SK-N-SH (cell line): ENCODE measurements around the gene FIBP. TPM values are rescaled to one million over a fixed set of nuclear protein-coding genes. Genes with fewer than 3 reads are reported as not detected.
A peak's percentile ranks its signal among the peaks of the same experiment; 100 is the strongest.

ENCODE experiments used
- CTCF ChIA-PET: fragments of 300-600, 350-600 bp; formaldehyde crosslinking; extraction: SDS; loops from one replicate; lab custom pipeline; 2021; lab: Yijun Ruan, JAX
- POLR2A ChIA-PET: fragments of 350-600 bp; sonication (Branson Sonifier 250); formaldehyde crosslinking; extraction: SDS; loops from one replicate; lab custom pipeline; 2020; ENCODE audit warnings: antibody characterized with exemption, inconsistent platforms; lab: Yijun Ruan, JAX
- DNase-seq: peaks from one replicate; pipeline ENCODE4 v3.0.0; 2012
- H2AFZ ChIP-seq: fragments of 200-600 bp; sonication (generic); 2 replicates; pipeline ENCODE4 v1.8.1; 2016; ENCODE audit warnings: antibody characterized with exemption, mild to moderate bottlenecking, low read depth
- H3F3A ChIP-seq: fragments of 200-600 bp; sonication (generic); replicated peaks from 2 replicates; pipeline ENCODE3; 2016; ENCODE audit warnings: antibody characterized with exemption, mild to moderate bottlenecking; ENCODE audit not compliant: insufficient read depth
- H3K27ac ChIP-seq, 2 experiments: fragments of 200-500 bp in 1 of 2; fragments of 200-600 bp in 1 of 2; sonication (Bioruptor generic) in 1 of 2; sonication (generic), shearing (Covaris generic) in 1 of 2; 2 replicates each; pipeline versions ENCODE4 v1.5.1 to v1.6.1; 2014 to 2016; ENCODE audit warnings: low read depth in 2 of 2, inconsistent platforms in 1 of 2, low read length in 1 of 2, mild to moderate bottlenecking in 1 of 2, mixed read lengths in 1 of 2
- H3K27me3 ChIP-seq: fragments of 200-600 bp; sonication (generic), shearing (Covaris generic); 2 replicates; pipeline ENCODE4 v1.6.1; 2016; ENCODE audit warnings: mixed run types; ENCODE audit not compliant: insufficient read depth
- H3K36me3 ChIP-seq, 2 experiments: fragments of 200-500 bp in 1 of 2; fragments of 200-600 bp in 1 of 2; sonication (Bioruptor generic) in 1 of 2; sonication (generic) in 1 of 2; replicated peaks in 1 of 2; 2 replicates each; pipeline versions ENCODE3 to v1.5.1; 2014 to 2016; ENCODE audit warnings: low read length in 1 of 2, mild to moderate bottlenecking in 1 of 2; ENCODE audit not compliant: insufficient read depth in 2 of 2, control insufficient read depth in 1 of 2
- H3K4me1 ChIP-seq, 2 experiments: fragments of 200-500 bp in 1 of 2; fragments of 200-600 bp in 1 of 2; sonication (Bioruptor generic) in 1 of 2; sonication (generic), shearing (Covaris generic) in 1 of 2; 2 replicates each; pipeline versions ENCODE4 v1.5.1 to v1.6.1; 2014 to 2016; ENCODE audit warnings: low read depth in 1 of 2, low read length in 1 of 2, mixed run types in 1 of 2; ENCODE audit not compliant: insufficient read depth in 2 of 2, control insufficient read depth in 1 of 2
- H3K4me2 ChIP-seq: fragments of 200-600 bp; sonication (generic), shearing (Covaris generic); 2 replicates; pipeline ENCODE4 v1.6.1; 2017; ENCODE audit warnings: mixed run types
- H3K4me3 ChIP-seq, 2 experiments: fragments of 200-500 bp in 1 of 2; fragments of 200-600 bp in 1 of 2; sonication (Bioruptor generic) in 1 of 2; sonication (generic), shearing (Covaris generic) in 1 of 2; 2 replicates each; pipeline versions ENCODE4 v1.5.1 to v1.8.1; 2014 to 2016; ENCODE audit warnings: low read depth in 2 of 2, inconsistent platforms in 1 of 2, low read length in 1 of 2, mild to moderate bottlenecking in 1 of 2, mixed read lengths in 1 of 2, moderate library complexity in 1 of 2
- H3K79me2 ChIP-seq: fragments of 200-600 bp; sonication (generic); 2 replicates; pipeline ENCODE4 v1.8.1; 2017; ENCODE audit warnings: mild to moderate bottlenecking; ENCODE audit not compliant: insufficient read depth
- H3K9ac ChIP-seq: fragments of 200-600 bp; sonication (generic); 2 replicates; pipeline ENCODE4 v1.6.1; 2017; ENCODE audit warnings: mixed run types
- H3K9me2 ChIP-seq: fragments of 200-600 bp; sonication (generic); 2 replicates; pipeline ENCODE4 v1.6.1; 2017; ENCODE audit warnings: mixed run types
- H3K9me3 ChIP-seq: fragments of 200-600 bp; sonication (generic); 2 replicates; pipeline ENCODE4 v1.6.1; 2017; ENCODE audit warnings: mixed run types, mild to moderate bottlenecking, moderate library complexity
- H4K20me1 ChIP-seq: fragments of 200-600 bp; sonication (generic); 2 replicates; pipeline ENCODE4 v1.6.1; 2017; ENCODE audit warnings: mild to moderate bottlenecking, mixed run types; ENCODE audit not compliant: insufficient read depth
- EZH2phosphoT487 ChIP-seq: fragments of 200-600 bp; sonication (generic); IDR thresholded peaks from 2 replicates; pipeline ENCODE4 v1.6.1; 2017; ENCODE audit warnings: low read depth, mixed run types, mild to moderate bottlenecking, antibody characterized with exemption, moderate library complexity, borderline replicate concordance
- FOXJ3 ChIP-seq: sonication (generic); formaldehyde crosslinking; IDR thresholded peaks from 2 replicates; pipeline ENCODE4 v1.5.1; 2020; ENCODE audit warnings: mild to moderate bottlenecking, missing genetic modification reagents
- GABPA ChIP-seq: IDR thresholded peaks from 2 replicates; pipeline ENCODE4 v1.4.0; 2012; ENCODE audit warnings: low read depth, mild to moderate bottlenecking
- GATA2 ChIP-seq: sonication (generic); formaldehyde crosslinking; IDR thresholded peaks from 2 replicates; pipeline ENCODE4 v1.5.0; 2020; ENCODE audit warnings: mild to moderate bottlenecking, missing genetic modification reagents
- IRF3 ChIP-seq: fragments of 150-350 bp; IDR thresholded peaks from 2 replicates; pipeline ENCODE4 v1.6.1; 2016; ENCODE audit warnings: mild to moderate bottlenecking, low read depth, low read length
- JUND ChIP-seq: IDR thresholded peaks from 2 replicates; pipeline ENCODE4 v1.4.0; 2012
- MXI1 ChIP-seq: IDR thresholded peaks from 2 replicates; pipeline ENCODE4 v1.6.1; 2012; ENCODE audit warnings: mild to moderate bottlenecking, low read depth, low read length, improper control_type of control experiment
- NFIC ChIP-seq: IDR thresholded peaks from 2 replicates; pipeline ENCODE4 v1.4.0; 2012; ENCODE audit warnings: borderline replicate concordance
- PBX3 ChIP-seq: IDR thresholded peaks from 2 replicates; pipeline ENCODE4; 2012
- RAD21 ChIP-seq: IDR thresholded peaks from 2 replicates; pipeline ENCODE4 v1.6.1; 2012; ENCODE audit warnings: mild to moderate bottlenecking, low read length
- RFX5 ChIP-seq: IDR thresholded peaks from 2 replicates; pipeline ENCODE4 v1.6.1; 2012; ENCODE audit warnings: mild to moderate bottlenecking, improper control_type of control experiment, low read length
- SIN3A ChIP-seq: IDR thresholded peaks from 2 replicates; pipeline ENCODE4 v1.6.1; 2012; ENCODE audit warnings: low read depth, mild to moderate bottlenecking, low read length, moderate library complexity, borderline replicate concordance
- SMC3 ChIP-seq: IDR thresholded peaks from 2 replicates; pipeline ENCODE4 v1.6.1; 2012; ENCODE audit warnings: low read depth, low read length, improper control_type of control experiment
- TCF12 ChIP-seq: IDR thresholded peaks from 2 replicates; pipeline ENCODE4 v1.4.0; 2012
- TEAD4 ChIP-seq: IDR thresholded peaks from 2 replicates; pipeline ENCODE4 v1.4.0; 2012; ENCODE audit warnings: mild to moderate bottlenecking, borderline replicate concordance; ENCODE audit not compliant: insufficient read depth
- USF1 ChIP-seq: IDR thresholded peaks from 2 replicates; pipeline ENCODE4 v1.4.0; 2012; ENCODE audit warnings: low read depth, borderline replicate concordance
- YY1 ChIP-seq: IDR thresholded peaks from 2 replicates; pipeline ENCODE4 v1.4.0; 2012; ENCODE audit warnings: low read depth, mild to moderate bottlenecking
- ZBTB33 ChIP-seq: IDR thresholded peaks from 2 replicates; pipeline ENCODE4 v1.4.0; 2012; ENCODE audit warnings: low read depth, borderline replicate concordance
- WGBS: methylation state at CpG from one replicate; pipeline ENCODE4 v1.1.6; 2017; ENCODE audit warnings: low lambda C conversion rate; 5-methylcytosine and 5-hydroxymethylcytosine counted together
- polyA plus RNA-seq, 3 experiments: library from polyadenylated mRNA; depleted of rRNA; stranded (reverse); fragments of >200 nt; gene quantifications; 2 replicates each; pipeline ENCODE4 v1.2.3, GENCODE V29; 2012
- TF ChIP-seq, protein P1 (sequence below): fragments of 200-600 bp; sonication (generic); IDR thresholded peaks from 2 replicates; pipeline ENCODE4 v1.6.1; 2017; ENCODE audit warnings: antibody characterized with exemption, mild to moderate bottlenecking, moderate library complexity

FIBP gene
- polyA plus RNA-seq, 1 of the 3 experiments (the other 2 are of a cell fraction) = 190 TPM

DNA sequence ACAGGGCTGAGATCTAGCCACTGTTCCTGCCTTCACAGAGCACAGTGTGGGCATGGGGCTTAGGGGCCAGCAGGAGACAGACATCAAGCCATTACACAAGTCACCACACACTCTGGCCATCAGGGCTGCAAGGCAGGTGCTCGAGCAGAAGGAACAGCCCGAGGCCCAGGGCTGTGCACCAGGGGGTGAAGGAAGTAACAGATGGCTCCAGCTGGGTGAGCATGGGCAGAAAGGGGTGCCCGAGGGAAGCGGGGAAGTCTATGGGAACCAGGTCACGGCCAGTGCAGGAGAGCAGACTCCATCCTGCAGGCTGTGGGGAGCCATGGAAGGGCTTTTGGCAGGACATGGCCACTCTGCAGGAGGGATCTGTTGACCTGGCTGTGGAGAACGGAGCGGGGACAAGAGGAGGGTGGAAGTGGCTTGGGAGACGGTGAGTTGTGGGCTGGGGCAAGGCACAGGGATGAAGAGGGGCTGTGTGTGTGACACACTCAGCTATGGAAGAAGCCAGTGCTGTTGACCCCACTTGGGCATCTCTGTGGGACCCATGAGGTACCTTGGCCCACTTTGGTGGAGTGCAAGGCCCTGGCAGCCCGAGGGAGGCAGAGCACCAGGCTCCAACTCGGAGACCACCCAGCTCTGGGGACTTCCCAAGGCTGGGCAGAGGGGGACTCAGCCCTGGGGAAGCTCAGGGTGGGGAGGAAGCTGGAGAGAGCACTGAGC, 27.0 kb upstream of the FIBP start:
- no peaks in the 10 kb centered on the region for H4K20me1 ChIP-seq
- H3K36me3 ChIP-seq = peaks cover 0 to 2% of the 10 kb centered on the region in 2 experiments
- peaks cover 66% of the 10 kb centered on the region for H3K79me2 ChIP-seq
- H3K27me3 ChIP-seq = no peaks in the 10 kb centered on the region
- no peak for DNase-seq
- no peaks in the 10 kb centered on the region for H3K9me2 ChIP-seq
- TF ChIP-seq SIN3A = no peak
- TF ChIP-seq YY1 = peak; percentile 4; the same call in 1 of the 2 replicates
- TF ChIP-seq, all 33 proteins: peak for 1
- H3K4me1 ChIP-seq = peaks cover 28 to 60% of the 10 kb centered on the region in 2 experiments; a peak in 3 of 4 replicates
- WGBS = 32% methylated on average over 8 of the region's 10 CpGs
- peak overlapping the region; percentile 84 to 97; a peak in 3 of 4 replicates for H3K27ac ChIP-seq
- peaks cover 27% of the 10 kb centered on the region for H3F3A ChIP-seq
- H3K9ac ChIP-seq = peak overlapping the region; percentile 59
- CTCF ChIA-PET = interaction anchor here (1.1 to 2.1 kb wide), 4 partner anchors 23 to 49 kb away, joined by 3 to 11 read pairs (median 6); partner anchors contain the start of gene FIBP
- H3K4me3 ChIP-seq = no peak overlapping the region
- POLR2A ChIA-PET = interaction anchor here (0.7 kb wide), 2 partner anchors 56 to 544 kb away, joined by 5 read pairs; no protein-coding TSS in a partner anchor
- H2AFZ ChIP-seq = no peak overlapping the region
- peak overlapping the region; percentile 96 for H3K4me2 ChIP-seq
- H3K9me3 ChIP-seq = no peaks in the 10 kb centered on the region

GRCh38 chr11:65912845-65913244, 24.6 kb upstream of the FIBP start:
- no peak for DNase-seq
- Histone ChIP-seq H3K4me2 (no peak overlapping the region), H3F3A (peaks cover 33% of the 10 kb centered on the region), H3K79me2 (peaks cover 48% of the 10 kb centered on the region), H3K27ac (peak overlapping the region in 1 of 2 experiments; percentile 97; a peak in 2 of 4 replicates), H2AFZ (no peak overlapping the region), H3K9me3 (no peaks in the 10 kb centered on the region), H4K20me1 (no peaks in the 10 kb centered on the region), H3K9me2 (no peaks in the 10 kb centered on the region), H3K4me1 (peaks cover 21 to 56% of the 10 kb centered on the region in 2 experiments; a peak in 3 of 4 replicates), H3K4me3 (no peak overlapping the region), H3K9ac (peak overlapping the region; percentile 47; the same call in 1 of the 2 replicates), H3K27me3 (no peaks in the 10 kb centered on the region), H3K36me3 (peaks cover 0 to 2% of the 10 kb centered on the region in 2 experiments)
- WGBS = 62% methylated on average over 4 of the region's 4 CpGs
- ChIA-PET CTCF (interaction anchor here (0.9 to 5.6 kb wide), 8 partner anchors 10 to 309 kb away, joined by 3 to 71 read pairs (median 5); partner anchors contain the start of genes CCDC85B, FIBP and FOSL1), POLR2A (interaction anchor here (1.7 kb wide), 1 partner anchor 22 kb away, joined by 4 read pairs; the partner anchor contains the start of gene CCDC85B)
- TF ChIP-seq FOXJ3 (CRISPR knock-in tag) (no peak), SMC3 (no peak), NFIC (no peak), IRF3 (no peak), ZBTB33 (no peak), YY1 (no peak), EZH2phosphoT487 (no peak), TCF12 (no peak), JUND (no peak), PBX3 (no peak), RFX5 (no peak), USF1 (no peak), MXI1 (no peak), TEAD4 (no peak), GABPA (no peak), RAD21 (no peak), GATA2 (CRISPR knock-in tag) (no peak)
- TF ChIP-seq, protein P1, sequence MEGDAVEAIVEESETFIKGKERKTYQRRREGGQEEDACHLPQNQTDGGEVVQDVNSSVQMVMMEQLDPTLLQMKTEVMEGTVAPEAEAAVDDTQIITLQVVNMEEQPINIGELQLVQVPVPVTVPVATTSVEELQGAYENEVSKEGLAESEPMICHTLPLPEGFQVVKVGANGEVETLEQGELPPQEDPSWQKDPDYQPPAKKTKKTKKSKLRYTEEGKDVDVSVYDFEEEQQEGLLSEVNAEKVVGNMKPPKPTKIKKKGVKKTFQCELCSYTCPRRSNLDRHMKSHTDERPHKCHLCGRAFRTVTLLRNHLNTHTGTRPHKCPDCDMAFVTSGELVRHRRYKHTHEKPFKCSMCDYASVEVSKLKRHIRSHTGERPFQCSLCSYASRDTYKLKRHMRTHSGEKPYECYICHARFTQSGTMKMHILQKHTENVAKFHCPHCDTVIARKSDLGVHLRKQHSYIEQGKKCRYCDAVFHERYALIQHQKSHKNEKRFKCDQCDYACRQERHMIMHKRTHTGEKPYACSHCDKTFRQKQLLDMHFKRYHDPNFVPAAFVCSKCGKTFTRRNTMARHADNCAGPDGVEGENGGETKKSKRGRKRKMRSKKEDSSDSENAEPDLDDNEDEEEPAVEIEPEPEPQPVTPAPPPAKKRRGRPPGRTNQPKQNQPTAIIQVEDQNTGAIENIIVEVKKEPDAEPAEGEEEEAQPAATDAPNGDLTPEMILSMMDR = no peak
